ENCODE results near the gene TBC1D14. TPM values are rescaled to one million over a fixed set of nuclear protein-coding genes. Genes with fewer than 3 reads are reported as not detected.

TBC1D14 gene
- total and polyA plus RNA-seq, 9 of the 15 experiments (the other 6 are each of a cell fraction or from before 2014, with no cell fraction given), result 2.1 to 59.6 (median 44.8) TPM

DNA sequence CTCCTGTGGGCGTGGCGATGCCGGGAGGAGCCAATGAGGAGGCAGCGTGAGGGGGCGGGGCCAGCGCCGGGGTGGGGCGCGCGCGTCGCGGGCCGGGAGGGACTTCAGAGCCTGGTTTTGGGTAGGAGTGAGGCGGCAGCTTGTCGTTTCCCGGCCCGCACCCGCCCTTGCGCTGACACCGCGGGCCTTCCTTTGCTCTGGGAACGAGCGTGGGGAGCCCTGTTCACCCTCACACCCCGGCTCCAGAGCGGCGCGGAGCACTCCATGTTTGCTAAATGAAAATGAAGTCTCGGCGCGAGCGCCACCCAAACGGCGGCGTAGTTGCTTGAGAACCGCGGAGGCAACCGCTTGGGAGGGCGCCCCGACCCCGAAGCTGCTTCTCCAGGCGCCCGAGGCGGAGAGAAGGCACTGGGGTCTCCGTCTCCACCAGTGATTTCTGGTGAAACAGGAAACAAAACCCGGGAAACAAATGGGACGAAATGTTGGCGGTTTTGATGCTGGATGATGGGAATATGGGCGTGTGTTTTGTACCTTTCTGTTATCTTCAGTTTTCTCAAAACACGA, 158.7 kb downstream of the TBC1D14 start (continued):
- TF ChIP-seq THAP12 (CRISPR knock-in tag; IDR thresholded peaks at IDR 0.05) (peak; percentile 67; the same call in 1 of the 2 replicates), TFAP4 (CRISPR knock-in tag; IDR thresholded peaks at IDR 0.05; ENCODE audit: borderline replicate concordance) (0 out of 2 replicates have a peak, but pooled peaks have one; percentile 26), ZNF23 (CRISPR knock-in tag; IDR thresholded peaks at IDR 0.05) (no peak), CTCF (IDR thresholded peaks at IDR 0.05 in 2 of 3, conservative IDR thresholded peaks at IDR 0.05 in 1 of 3; ENCODE audit: insufficient read depth in 2 of 3, low read depth in 1 of 3, low read length in 3 of 3) (peak in 1 of 3 experiments; percentile 9; a peak in 1 of 6 replicates), MCM5 (IDR thresholded peaks at IDR 0.05; ENCODE audit: low read depth) (no peak), ZNF740 (CRISPR knock-in tag; IDR thresholded peaks at IDR 0.05) (no peak), ZNF740 (tag; IDR thresholded peaks at IDR 0.05) (no peak), ARID3A (IDR thresholded peaks at IDR 0.05; ENCODE audit: borderline replicate concordance, low read depth, low read length) (no peak), NR2C2 (CRISPR knock-in tag; IDR thresholded peaks at IDR 0.05) (no peak), NR2C2 (tag; IDR thresholded peaks at IDR 0.05) (peak; percentile 95), LCOR (CRISPR knock-in tag; IDR thresholded peaks at IDR 0.05) (0 out of 2 replicates have a peak, but pooled peaks have one; percentile 47), SAFB (IDR thresholded peaks at IDR 0.05; ENCODE audit: borderline replicate concordance, low read depth, low read length) (no peak), SMARCC2 (IDR thresholded peaks at IDR 0.05; ENCODE audit: low read depth) (no peak), ZNF316 (IDR thresholded peaks at IDR 0.05) (no peak), MED1 (CRISPR knock-in tag; IDR thresholded peaks at IDR 0.05; ENCODE audit: borderline replicate concordance) (no peak), ATF7 (IDR thresholded peaks at IDR 0.05) (no peak; the same call in 1 of the 2 replicates), SETDB1 (IDR thresholded peaks at IDR 0.05; ENCODE audit: low read length) (no peak)

Measured in K562 (cell line).